Fibroblast of lung (primary cell): ENCODE measurements around the gene ALDH3B2. TPM values are rescaled to one million over a fixed set of nuclear protein-coding genes. Genes with fewer than 3 reads are reported as not detected.

ENCODE experiments used
- DNase-seq, 2 donors: peaks; one replicate each; pipeline versions ENCODE4 v3.0.0 to v3.0.0-alpha.2; 2010; ENCODE audit warnings: low read depth in 2 of 2
- H2AFZ ChIP-seq: 2 replicates; pipeline ENCODE4 v1.5.1; 2012; ENCODE audit warnings: low read length, control low read depth, inconsistent platforms
- H3K27ac ChIP-seq: 2 replicates; pipeline ENCODE4 v1.5.1; 2011; ENCODE audit warnings: low read length, control low read depth; ENCODE audit not compliant: insufficient read depth
- H3K27me3 ChIP-seq: 2 replicates; pipeline ENCODE4 v1.5.1; 2011; ENCODE audit warnings: mild to moderate bottlenecking, low read length; ENCODE audit not compliant: control insufficient read depth, insufficient read depth
- H3K36me3 ChIP-seq: 2 replicates; pipeline ENCODE4 v1.5.1; 2011; ENCODE audit warnings: low read length; ENCODE audit not compliant: control insufficient read depth, insufficient read depth
- H3K4me1 ChIP-seq: 2 replicates; pipeline ENCODE4 v1.5.1; 2011; ENCODE audit warnings: low read length; ENCODE audit not compliant: control insufficient read depth, insufficient read depth; ENCODE audit errors: extremely low read depth
- H3K4me2 ChIP-seq: 2 replicates; pipeline ENCODE4 v1.5.1; 2011; ENCODE audit warnings: low read length, control low read depth; ENCODE audit not compliant: insufficient read depth; ENCODE audit errors: extremely low read depth
- H3K4me3 ChIP-seq, 4 experiments: fragments of 200-600 bp in 1 of 4; sonication (generic) in 1 of 4; replicated peaks in 1 of 4; 2 replicates each; pipeline ENCODE4 v1.5.1; 2011 to 2016; ENCODE audit warnings: low read length in 4 of 4, low read depth in 3 of 4, mild to moderate bottlenecking in 3 of 4, control low read depth in 2 of 4, inconsistent platforms in 1 of 4, mixed read lengths in 1 of 4; ENCODE audit not compliant: insufficient read depth in 1 of 4; ENCODE audit errors: control extremely low read depth in 1 of 4
- H3K79me2 ChIP-seq: 2 replicates; pipeline ENCODE4 v1.5.1; 2012; ENCODE audit warnings: mild to moderate bottlenecking, low read length, inconsistent platforms; ENCODE audit not compliant: control insufficient read depth, insufficient read depth
- H3K9ac ChIP-seq: 2 replicates; pipeline ENCODE4 v1.5.1; 2011; ENCODE audit warnings: mild to moderate bottlenecking, low read length, control low read depth; ENCODE audit not compliant: insufficient read depth
- H3K9me3 ChIP-seq: 2 replicates; pipeline ENCODE4 v1.5.1; 2012; ENCODE audit warnings: low read depth, low read length; ENCODE audit not compliant: control insufficient read depth, insufficient read depth
- H4K20me1 ChIP-seq: 2 replicates; pipeline ENCODE4 v1.5.1; 2011; ENCODE audit warnings: low read length; ENCODE audit not compliant: control insufficient read depth, insufficient read depth; ENCODE audit errors: extremely low read depth
- CTCF ChIP-seq, 2 donors: IDR thresholded peaks in 1 of 2; conservative IDR thresholded peaks in 1 of 2; 1 replicate in 1 of 2; 2 replicates in 1 of 2; pipeline ENCODE4 v1.5.1; 2011 to 2012; ENCODE audit warnings: low read length in 2 of 2, control low read depth in 1 of 2, inconsistent platforms in 1 of 2, low read depth in 1 of 2, mild to moderate bottlenecking in 1 of 2
- EZH2 ChIP-seq: IDR thresholded peaks from 2 replicates; pipeline ENCODE4 v1.5.1; 2012; ENCODE audit warnings: low read length, control low read depth, mild to moderate bottlenecking; ENCODE audit errors: missing control alignments
- polyA plus RNA-seq, 2 donors: library from polyadenylated mRNA; depleted of rRNA in 1 of 2; stranded (reverse) in 1 of 2; unstranded in 1 of 2; fragments of >200 nt; gene quantifications; 2 replicates each; pipeline ENCODE4 v1.2.1, GENCODE V29; 2011 to 2012; ENCODE audit warnings: missing spikeins in 1 of 2
- total RNA-seq: library from RNA; depleted of rRNA; stranded (reverse); fragments of >200 nt; gene quantifications from 2 replicates; pipeline ENCODE4 v1.2.1, GENCODE V29; 2014

ALDH3B2 gene
- total and polyA plus RNA-seq, 2 donors (not counting 1 experiment from before 2014, with no cell fraction given): not detected

GRCh38 chr11:67656278-67656922, 18.0 kb downstream of the ALDH3B2 start:
- H3K4me3 ChIP-seq: no peak overlapping the region
- no peak overlapping the region for H3K9ac ChIP-seq
- H3K9me3 ChIP-seq: no peaks in the 10 kb centered on the region
- no peaks in the 10 kb centered on the region for H3K27me3 ChIP-seq
- H3K36me3 ChIP-seq: no peaks in the 10 kb centered on the region
- TF ChIP-seq EZH2 (no peak), CTCF (conservative IDR thresholded peaks at IDR 0.05 in 1 of 2, IDR thresholded peaks at IDR 0.05 in 1 of 2; ENCODE audit: low read depth in 1 of 2, low read length in 2 of 2) (no peak)
- H3K79me2 ChIP-seq: no peaks in the 10 kb centered on the region
- H3K27ac ChIP-seq: no peak overlapping the region
- DNase-seq: peak; percentile 22 to 33
- no peak overlapping the region for H2AFZ ChIP-seq
- H3K4me2 ChIP-seq: no peak overlapping the region
- no peaks in the 10 kb centered on the region for H3K4me1 ChIP-seq
- H4K20me1 ChIP-seq: no peaks in the 10 kb centered on the region

GRCh38 chr11:67654225-67654624, 20.2 kb downstream of the ALDH3B2 start:
- H4K20me1 ChIP-seq: no peaks in the 10 kb centered on the region
- no peaks in the 10 kb centered on the region for H3K36me3 ChIP-seq
- H3K27ac ChIP-seq: no peak overlapping the region
- H3K4me2 ChIP-seq: no peak overlapping the region
- H3K79me2 ChIP-seq: no peaks in the 10 kb centered on the region
- H3K27me3 ChIP-seq: no peaks in the 10 kb centered on the region
- no peak overlapping the region for H2AFZ ChIP-seq
- TF ChIP-seq EZH2: no peak
- TF ChIP-seq CTCF (conservative IDR thresholded peaks at IDR 0.05 in 1 of 2, IDR thresholded peaks at IDR 0.05 in 1 of 2; ENCODE audit: low read depth in 1 of 2, low read length in 2 of 2): no peak
- DNase-seq: no peak
- no peak overlapping the region for H3K4me3 ChIP-seq
- no peaks in the 10 kb centered on the region for H3K4me1 ChIP-seq
- H3K9me3 ChIP-seq: no peaks in the 10 kb centered on the region
- H3K9ac ChIP-seq: no peak overlapping the region

- Histone ChIP-seq H3K79me2 (no peaks in the 10 kb centered on the region), H3K4me1 (no peaks in the 10 kb centered on the region), H3K4me3 (no peak overlapping the region), H3K27ac (no peak overlapping the region), H3K36me3 (no peaks in the 10 kb centered on the region), H2AFZ (no peak overlapping the region), H3K9me3 (no peaks in the 10 kb centered on the region), H4K20me1 (no peaks in the 10 kb centered on the region), H3K9ac (no peak overlapping the region), H3K27me3 (no peaks in the 10 kb centered on the region), H3K4me2 (no peak overlapping the region)
- TF ChIP-seq CTCF (conservative IDR thresholded peaks at IDR 0.05 in 1 of 2, IDR thresholded peaks at IDR 0.05 in 1 of 2; ENCODE audit: low read depth in 1 of 2, low read length in 2 of 2) (no peak), EZH2 (no peak)
- no peak for DNase-seq
These were observed 21.2 kb downstream of the ALDH3B2 start for GRCh38 chr11:67652965-67653845.
